GM12878 (cell line): ENCODE results near the gene HEBP1. TPM values are rescaled to one million over a fixed set of nuclear protein-coding genes. Genes with fewer than 3 reads are reported as not detected.

Source experiments
- BMI1 ChIP-seq: fragments of 450-650 bp; IDR thresholded peaks from 2 replicates; pipeline ENCODE4 v1.6.1; 2016; ENCODE audit warnings: mild to moderate bottlenecking, moderate library complexity, borderline replicate concordance
- CBX3 ChIP-seq: fragments of 200-600 bp; sonication (generic); IDR thresholded peaks from 2 replicates; pipeline ENCODE4 v1.6.1; 2016; ENCODE audit warnings: low read depth, borderline replicate concordance
- E4F1 ChIP-seq: fragments of 450-650 bp; IDR thresholded peaks from 2 replicates; pipeline ENCODE4 v1.6.1; 2018; ENCODE audit warnings: borderline replicate concordance, mild to moderate bottlenecking; ENCODE audit not compliant: partially characterized antibody
- HCFC1 ChIP-seq: fragments of 150-350 bp; IDR thresholded peaks from 2 replicates; pipeline ENCODE4 v1.6.1; 2014; ENCODE audit warnings: low read length
- HSF1 ChIP-seq: fragments of 150-350 bp; IDR thresholded peaks from 2 replicates; pipeline ENCODE4 v1.6.1; 2014; ENCODE audit warnings: mild to moderate bottlenecking, low read depth, low read length
- MTA2 ChIP-seq: fragments of 450-650 bp; IDR thresholded peaks from 2 replicates; pipeline ENCODE4 v1.6.1; 2016; ENCODE audit warnings: low read depth, mild to moderate bottlenecking, moderate library complexity
- MXI1 ChIP-seq: fragments of 150-350 bp; IDR thresholded peaks from 2 replicates; pipeline ENCODE4 v1.6.1; 2011; ENCODE audit warnings: low read depth, mild to moderate bottlenecking, inconsistent platforms, low read length, improper control_type of control experiment
- PRDM15 ChIP-seq: fragments of 450-650 bp; formaldehyde crosslinking; IDR thresholded peaks from 2 replicates; pipeline ENCODE4 v1.4.0; 2020; ENCODE audit warnings: mild to moderate bottlenecking, moderate library complexity
- SUPT20H ChIP-seq: IDR thresholded peaks from 2 replicates; pipeline ENCODE4 v1.6.1; 2011; ENCODE audit warnings: low read depth, mild to moderate bottlenecking, low read length, moderate library complexity, borderline replicate concordance; ENCODE audit not compliant: control insufficient read depth
- WRNIP1 ChIP-seq: IDR thresholded peaks from 2 replicates; pipeline ENCODE4 v1.6.1; 2011; ENCODE audit warnings: low read depth, low read length, improper control_type of control experiment, borderline replicate concordance
- YY1 ChIP-seq: IDR thresholded peaks from 2 replicates; pipeline ENCODE4 v1.6.1; 2011; ENCODE audit warnings: low read depth, mild to moderate bottlenecking, low read length
- ZNF217 ChIP-seq: fragments of 450-650 bp; IDR thresholded peaks from 2 replicates; pipeline ENCODE4 v1.6.1; 2017; ENCODE audit warnings: antibody characterized with exemption, mild to moderate bottlenecking
- ZNF384 ChIP-seq: IDR thresholded peaks from 2 replicates; pipeline ENCODE4 v1.6.1; 2012; ENCODE audit warnings: low read depth, mild to moderate bottlenecking, low read length, improper control_type of control experiment, borderline replicate concordance
- polyA plus RNA-seq, 11 experiments: library from polyadenylated mRNA; depleted of rRNA in 4 of 11; unstranded in 6 of 11; stranded (reverse) in 5 of 11; fragments of >200 nt; fragmentation: Nextera tagmentation in 4 of 11; fragmentation: Illumina TruSeq in 1 of 11; extraction: Ambion mirVana in 4 of 11; extraction: Trizol in 1 of 11; gene quantifications; 1 replicate in 1 of 11; 2 replicates in 10 of 11; pipeline versions ENCODE4 v1.2.1 to v1.2.3, GENCODE V29; 2011 to 2016; ENCODE audit warnings: inconsistent platforms in 2 of 11, missing spikeins in 2 of 11, low read depth in 1 of 11
- total RNA-seq, 4 experiments: library from RNA; depleted of rRNA in 3 of 4; stranded (reverse); fragments of >200 nt in 3 of 4; fragmentation: Illumina TruSeq in 1 of 4; extraction: Trizol in 1 of 4; gene quantifications; 2 replicates each; pipeline versions ENCODE4 v1.2.1 to v1.2.3, GENCODE V29; 2013 to 2021

HEBP1 gene
- total and polyA plus RNA-seq, 10 of the 15 experiments (the other 5 are each of a cell fraction or from before 2014, with no cell fraction given), result 0.07 to 0.32 (median 0.18) TPM; not detected in 5

GRCh38 chr12:13039328-13039956 lies 39.4 kb upstream of the HEBP1 start (continued):
- TF ChIP-seq HSF1 (no peak), MTA2 (no peak), SUPT20H (no peak), HCFC1 (no peak), YY1 (no peak), MXI1 (no peak), CBX3 (no peak), ZNF217 (no peak), WRNIP1 (no peak), PRDM15 (CRISPR knock-in tag) (no peak), BMI1 (no peak), E4F1 (no peak), ZNF384 (no peak)
